ENCODE measurements around the gene ATPAF1.

Gene ATPAF1

DNA sequence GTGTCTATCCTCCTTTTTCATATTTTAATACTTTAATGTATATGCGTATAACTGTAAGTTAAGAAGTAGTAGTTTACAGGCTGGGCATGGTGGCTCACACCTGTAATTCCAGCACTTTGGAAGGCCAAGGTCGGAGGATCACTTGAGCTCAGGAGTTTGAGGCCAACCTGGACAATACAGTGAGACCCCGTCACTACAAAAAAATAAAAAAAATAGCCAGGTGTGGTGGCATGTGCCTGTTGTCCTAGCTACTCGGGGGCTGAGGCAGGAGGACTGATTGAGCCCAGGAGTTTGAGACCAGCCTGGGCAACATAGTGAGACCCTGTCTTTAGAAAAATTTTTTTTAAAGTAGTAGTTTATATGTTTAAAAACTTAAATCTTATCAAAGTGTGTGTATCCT, 22.3 kb downstream of the ATPAF1 start:
- H3K36me3 ChIP-seq (ENCODE audit: control insufficient read depth, low read depth, low read length) = peaks cover 34% of the 10 kb centered on the region
- no peak overlapping the region for H3K9ac ChIP-seq (ENCODE audit: low read length)
- no peaks in the 10 kb centered on the region for H3K27me3 ChIP-seq (ENCODE audit: control insufficient read depth, insufficient read depth, low read length)
- no peaks in the 10 kb centered on the region for H3K4me1 ChIP-seq (ENCODE audit: control insufficient read depth, low read depth, low read length)
- no peak overlapping the region for H3K27ac ChIP-seq (ENCODE audit: low read length)
- no peak overlapping the region for H3K4me3 ChIP-seq (ENCODE audit: low read length)
- H3K9me3 ChIP-seq (ENCODE audit: control insufficient read depth, low read depth, low read length) = peaks cover 16% of the 10 kb centered on the region

DNA sequence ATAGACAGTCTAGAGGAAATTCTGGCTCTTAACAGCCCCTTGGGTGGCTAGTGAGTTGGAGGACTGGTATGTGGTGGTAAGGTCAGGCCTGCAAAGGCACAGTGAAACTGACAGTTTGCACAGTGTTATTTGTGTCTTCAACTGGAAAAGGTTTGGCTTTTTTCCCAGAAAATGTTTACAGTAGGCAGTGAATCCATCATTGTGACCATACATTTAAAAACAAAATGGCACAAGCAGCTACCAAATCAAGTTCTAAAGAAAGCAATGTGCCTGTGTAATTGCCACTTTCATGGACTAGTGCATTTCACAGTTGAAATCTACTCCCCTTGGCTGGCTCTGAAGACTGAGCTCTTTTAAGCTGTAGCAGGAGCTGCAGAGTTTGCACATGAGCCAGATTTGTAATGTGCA, 24.8 kb downstream of the ATPAF1 start:
- H3K4me1 ChIP-seq (ENCODE audit: control insufficient read depth, low read depth, low read length) = no peaks in the 10 kb centered on the region
- peaks cover 18% of the 10 kb centered on the region for H3K36me3 ChIP-seq (ENCODE audit: control insufficient read depth, low read depth, low read length)
- H3K4me3 ChIP-seq (ENCODE audit: low read length) = no peak overlapping the region
- peaks cover 5% of the 10 kb centered on the region for H3K9me3 ChIP-seq (ENCODE audit: control insufficient read depth, low read depth, low read length)
- no peak overlapping the region for H3K27ac ChIP-seq (ENCODE audit: low read length)
- H3K9ac ChIP-seq (ENCODE audit: low read length) = no peak overlapping the region
- no peaks in the 10 kb centered on the region for H3K27me3 ChIP-seq (ENCODE audit: control insufficient read depth, insufficient read depth, low read length)

- no peak overlapping the region for H3K27ac ChIP-seq (ENCODE audit: low read length)
- no peak overlapping the region for H3K4me3 ChIP-seq (ENCODE audit: low read length)
- no peaks in the 10 kb centered on the region for H3K4me1 ChIP-seq (ENCODE audit: control insufficient read depth, low read depth, low read length)
- H3K9me3 ChIP-seq (ENCODE audit: control insufficient read depth, low read depth, low read length) = peaks cover 1% of the 10 kb centered on the region
- no peaks in the 10 kb centered on the region for H3K27me3 ChIP-seq (ENCODE audit: control insufficient read depth, insufficient read depth, low read length)
- no peak overlapping the region for H3K9ac ChIP-seq (ENCODE audit: low read length)
- peaks cover 13% of the 10 kb centered on the region for H3K36me3 ChIP-seq (ENCODE audit: control insufficient read depth, low read depth, low read length)
Observed at GRCh38 chr1:46642115-46642680, 26.0 kb downstream of the ATPAF1 start.

GRCh38 chr1:46639547-46639946, 28.6 kb downstream of the ATPAF1 start:
- no peaks in the 10 kb centered on the region for H3K4me1 ChIP-seq (ENCODE audit: control insufficient read depth, low read depth, low read length)
- H3K9ac ChIP-seq (ENCODE audit: low read length) = no peak overlapping the region
- no peak overlapping the region for H3K27ac ChIP-seq (ENCODE audit: low read length)
- H3K36me3 ChIP-seq (ENCODE audit: control insufficient read depth, low read depth, low read length) = peaks cover 29% of the 10 kb centered on the region
- H3K9me3 ChIP-seq (ENCODE audit: control insufficient read depth, low read depth, low read length) = no peaks in the 10 kb centered on the region
- H3K27me3 ChIP-seq (ENCODE audit: control insufficient read depth, insufficient read depth, low read length) = no peaks in the 10 kb centered on the region
- no peak overlapping the region for H3K4me3 ChIP-seq (ENCODE audit: low read length)

GRCh38 chr1:46638921-46639320, 29.2 kb downstream of the ATPAF1 start:
- Histone ChIP-seq H3K4me1 (ENCODE audit: control insufficient read depth, low read depth, low read length) (no peaks in the 10 kb centered on the region), H3K4me3 (ENCODE audit: low read length) (no peak overlapping the region), H3K9me3 (ENCODE audit: control insufficient read depth, low read depth, low read length) (no peaks in the 10 kb centered on the region), H3K36me3 (ENCODE audit: control insufficient read depth, low read depth, low read length) (peaks cover 29% of the 10 kb centered on the region), H3K27me3 (ENCODE audit: control insufficient read depth, insufficient read depth, low read length) (no peaks in the 10 kb centered on the region), H3K27ac (ENCODE audit: low read length) (no peak overlapping the region), H3K9ac (ENCODE audit: low read length) (no peak overlapping the region)

DNA sequence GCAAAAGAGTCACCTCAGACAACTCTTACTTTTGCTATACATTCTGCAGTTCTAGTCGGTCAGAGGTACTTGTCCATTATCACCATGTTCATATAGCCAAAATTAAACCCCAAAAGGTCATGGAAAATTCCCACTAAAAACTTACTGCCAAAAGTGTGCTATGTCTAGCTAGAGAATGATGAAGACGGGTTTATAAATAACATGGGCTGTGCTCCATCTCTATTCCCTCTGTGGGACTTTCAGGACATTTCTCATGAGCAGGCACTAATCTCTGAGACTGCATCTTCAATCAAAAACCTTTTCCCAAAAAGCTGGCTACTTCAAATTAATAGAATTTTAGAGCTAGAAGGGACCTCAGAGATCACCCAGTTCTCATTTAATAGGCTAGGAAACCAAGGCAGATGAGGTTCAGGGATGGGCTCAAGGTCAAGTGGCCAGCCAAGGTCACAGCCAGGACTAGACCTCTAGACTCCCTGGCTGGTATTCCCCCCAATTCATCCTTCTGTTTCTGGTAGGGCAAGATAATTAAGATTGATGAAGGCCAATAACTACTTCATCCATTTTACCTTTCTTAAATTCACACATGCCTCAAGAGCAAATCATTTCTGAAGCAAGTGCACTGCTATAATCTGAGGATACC, 30.6 kb downstream of the ATPAF1 start:
- H3K9me3 ChIP-seq (ENCODE audit: control insufficient read depth, low read depth, low read length) = no peaks in the 10 kb centered on the region
- no peak overlapping the region for H3K4me3 ChIP-seq (ENCODE audit: low read length)
- no peak overlapping the region for H3K27ac ChIP-seq (ENCODE audit: low read length)
- H3K27me3 ChIP-seq (ENCODE audit: control insufficient read depth, insufficient read depth, low read length) = no peaks in the 10 kb centered on the region
- H3K9ac ChIP-seq (ENCODE audit: low read length) = no peak overlapping the region
- H3K4me1 ChIP-seq (ENCODE audit: control insufficient read depth, low read depth, low read length) = no peaks in the 10 kb centered on the region
- peaks cover 24% of the 10 kb centered on the region for H3K36me3 ChIP-seq (ENCODE audit: control insufficient read depth, low read depth, low read length)

DNA sequence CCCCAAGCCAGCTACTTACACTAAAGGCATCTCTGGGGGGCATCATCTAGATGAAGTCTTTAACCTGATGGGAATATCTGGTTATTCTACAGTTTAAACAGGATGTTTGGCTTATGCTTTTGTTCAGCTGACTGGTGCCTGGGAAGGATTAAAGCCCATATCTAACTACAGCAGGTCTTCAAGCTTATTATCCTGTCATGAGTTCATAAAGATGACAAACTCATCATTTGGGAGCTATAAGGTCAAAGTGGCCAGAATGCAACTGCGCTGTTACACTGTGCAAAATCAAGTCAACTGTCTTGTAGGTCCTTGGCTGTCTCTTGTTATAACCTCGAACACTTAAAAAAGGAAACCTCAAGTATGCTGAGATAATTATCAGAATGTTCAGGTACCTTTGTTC, 33.0 kb downstream of the ATPAF1 start:
- Histone ChIP-seq H3K4me1 (ENCODE audit: control insufficient read depth, low read depth, low read length) (no peaks in the 10 kb centered on the region), H3K36me3 (ENCODE audit: control insufficient read depth, low read depth, low read length) (peaks cover 24% of the 10 kb centered on the region), H3K27ac (ENCODE audit: low read length) (no peak overlapping the region), H3K9ac (ENCODE audit: low read length) (no peak overlapping the region), H3K4me3 (ENCODE audit: low read length) (no peak overlapping the region), H3K27me3 (ENCODE audit: control insufficient read depth, insufficient read depth, low read length) (no peaks in the 10 kb centered on the region), H3K9me3 (ENCODE audit: control insufficient read depth, low read depth, low read length) (no peaks in the 10 kb centered on the region)

- H3K4me1 ChIP-seq (ENCODE audit: control insufficient read depth, low read depth, low read length) = no peaks in the 10 kb centered on the region
- no peaks in the 10 kb centered on the region for H3K27me3 ChIP-seq (ENCODE audit: control insufficient read depth, insufficient read depth, low read length)
Observed at GRCh38 chr1:46630719-46631118, 37.4 kb downstream of the ATPAF1 start.

GRCh38 chr1:46623743-46624644, 44.2 kb downstream of the ATPAF1 start:
- Histone ChIP-seq H3K9ac (ENCODE audit: low read length) (no peak overlapping the region), H3K4me1 (ENCODE audit: control insufficient read depth, low read depth, low read length) (no peaks in the 10 kb centered on the region), H3K36me3 (ENCODE audit: control insufficient read depth, low read depth, low read length) (no peaks in the 10 kb centered on the region), H3K4me3 (ENCODE audit: low read length) (no peak overlapping the region), H3K9me3 (ENCODE audit: control insufficient read depth, low read depth, low read length) (no peaks in the 10 kb centered on the region), H3K27ac (ENCODE audit: low read length) (no peak overlapping the region), H3K27me3 (ENCODE audit: control insufficient read depth, insufficient read depth, low read length) (no peaks in the 10 kb centered on the region)

More at GRCh38 chr1:46630719-46631118, 37.4 kb downstream of the ATPAF1 start:
- no peak overlapping the region for H3K4me3 ChIP-seq (ENCODE audit: low read length)
- no peaks in the 10 kb centered on the region for H3K9me3 ChIP-seq (ENCODE audit: control insufficient read depth, low read depth, low read length)
- no peak overlapping the region for H3K27ac ChIP-seq (ENCODE audit: low read length)
- H3K9ac ChIP-seq (ENCODE audit: low read length) = no peak overlapping the region
- H3K36me3 ChIP-seq (ENCODE audit: control insufficient read depth, low read depth, low read length) = peaks cover 13% of the 10 kb centered on the region

- Histone ChIP-seq H3K27me3 (ENCODE audit: control insufficient read depth, insufficient read depth, low read length) (peaks cover 10% of the 10 kb centered on the region), H3K9me3 (ENCODE audit: control insufficient read depth, low read depth, low read length) (no peaks in the 10 kb centered on the region), H3K27ac (ENCODE audit: low read length) (no peak overlapping the region), H3K4me1 (ENCODE audit: control insufficient read depth, low read depth, low read length) (no peaks in the 10 kb centered on the region), H3K4me3 (ENCODE audit: low read length) (no peak overlapping the region), H3K36me3 (ENCODE audit: control insufficient read depth, low read depth, low read length) (no peaks in the 10 kb centered on the region), H3K9ac (ENCODE audit: low read length) (no peak overlapping the region)
Observed at GRCh38 chr1:46622344-46622743, 45.8 kb downstream of the ATPAF1 start.

DNA sequence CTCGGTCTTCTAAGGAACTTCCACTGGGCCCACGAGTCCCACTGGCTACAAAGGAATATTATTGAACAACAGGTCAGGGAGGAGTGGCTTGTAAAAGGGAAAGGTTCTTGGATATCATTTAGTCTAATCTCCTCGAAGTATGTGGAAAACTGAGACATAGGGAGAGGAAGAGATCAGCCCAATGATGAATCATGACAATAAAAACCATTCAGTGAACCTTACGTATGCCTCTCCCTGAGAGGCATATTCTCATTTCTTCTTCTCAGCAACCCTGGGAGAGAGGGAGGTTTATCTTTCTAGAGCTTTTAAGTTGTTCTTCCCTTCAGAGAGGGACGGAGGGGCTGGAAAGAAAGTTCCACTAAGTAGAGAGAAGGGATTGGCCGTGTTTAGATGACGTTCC, 46.2 kb downstream of the ATPAF1 start:
- H3K27me3 ChIP-seq (ENCODE audit: control insufficient read depth, insufficient read depth, low read length) = peaks cover 15% of the 10 kb centered on the region
- no peak overlapping the region for H3K27ac ChIP-seq (ENCODE audit: low read length)

More for the DNA sequence above, 46.2 kb downstream of the ATPAF1 start:
- Histone ChIP-seq H3K36me3 (ENCODE audit: control insufficient read depth, low read depth, low read length) (no peaks in the 10 kb centered on the region), H3K4me1 (ENCODE audit: control insufficient read depth, low read depth, low read length) (no peaks in the 10 kb centered on the region), H3K9me3 (ENCODE audit: control insufficient read depth, low read depth, low read length) (no peaks in the 10 kb centered on the region), H3K9ac (ENCODE audit: low read length) (no peak overlapping the region), H3K4me3 (ENCODE audit: low read length) (no peak overlapping the region)

Data from iPS-18a (cell line).